Measurements from ENCODE around the gene TM2D3. TPM values are rescaled to one million over a fixed set of nuclear protein-coding genes. Genes with fewer than 3 reads are reported as not detected.

Gene TM2D3
- total and polyA plus RNA-seq, 2 of the 8 experiments (the other 6 are each of a cell fraction or from before 2014, with no cell fraction given), result 26.4 to 28.0 TPM

GRCh38 chr15:101610611-101611000 is 41.6 kb downstream of the TM2D3 start:
- Histone ChIP-seq H3K36me3 (ENCODE audit: control insufficient read depth in 2 of 4, insufficient read depth in 4 of 4, low read length in 3 of 4) (no peaks in the 10 kb centered on the region), H3K27ac (ENCODE audit: low read depth, low read length) (no peak overlapping the region), H3K4me3 (ENCODE audit: extremely low read depth in 1 of 4, insufficient read depth in 2 of 4, low read depth in 3 of 4, low read length in 4 of 4) (no peak overlapping the region), H3K4me2 (ENCODE audit: insufficient read depth in 1 of 2, low read depth in 2 of 2, low read length in 2 of 2) (no peak overlapping the region), H2BK12ac (ENCODE audit: low read depth, low read length) (no peak overlapping the region), H3K18ac (ENCODE audit: extremely low read depth, low read length) (no peak overlapping the region), H2BK5ac (ENCODE audit: low read depth, low read length) (no peak overlapping the region), H3K4ac (replicated peaks; ENCODE audit: insufficient read length, low read depth, low read length) (no peak overlapping the region), H3K79me1 (ENCODE audit: low read depth, low read length) (no peaks in the 10 kb centered on the region), H4K91ac (replicated peaks; ENCODE audit: insufficient read length, low read length) (no peak overlapping the region), H3K79me2 (ENCODE audit: control insufficient read depth in 1 of 2, insufficient read depth in 2 of 2, low read length in 2 of 2) (no peaks in the 10 kb centered on the region), H3K4me1 (replicated peaks in 1 of 4; ENCODE audit: control insufficient read depth in 3 of 4, insufficient read depth in 4 of 4, low read length in 3 of 4) (peaks cover 0 to 4% (median 2%) of the 10 kb centered on the region in 4 experiments; a peak in 5 of 7 replicates), H3K9me3 (ENCODE audit: insufficient read depth in 2 of 2, low read depth in 1 of 2, low read length in 1 of 2) (no peaks in the 10 kb centered on the region), H2BK120ac (replicated peaks; ENCODE audit: low read depth, low read length) (no peak overlapping the region), H2BK20ac (ENCODE audit: low read length) (no peak overlapping the region), H4K20me1 (replicated peaks in 1 of 2; ENCODE audit: control insufficient read depth in 1 of 2, insufficient read depth in 2 of 2, low read length in 2 of 2) (no peaks in the 10 kb centered on the region), H3K9ac (replicated peaks in 1 of 4; ENCODE audit: extremely low read depth in 1 of 4, low read depth in 3 of 4, low read length in 3 of 4) (no peak overlapping the region), H3K56ac (replicated peaks; ENCODE audit: insufficient read length, low read depth, low read length) (no peak overlapping the region), H3K23me2 (ENCODE audit: low read depth, low read length) (no peaks in the 10 kb centered on the region), H3K23ac (ENCODE audit: insufficient read length) (no peak overlapping the region), H2AK5ac (ENCODE audit: low read depth, low read length) (no peak overlapping the region), H3K27me3 (replicated peaks in 1 of 4; ENCODE audit: control insufficient read depth in 3 of 4, extremely low read depth in 1 of 4, insufficient read depth in 3 of 4, low read length in 3 of 4) (peaks cover 0 to 2% (median 0%) of the 10 kb centered on the region in 4 experiments; a peak in 1 of 7 replicates), H2AFZ (ENCODE audit: low read length) (no peak overlapping the region), H2BK15ac (ENCODE audit: low read length) (no peak overlapping the region), H3K14ac (ENCODE audit: insufficient read length) (no peak overlapping the region), H4K5ac (ENCODE audit: insufficient read length, low read depth, low read length) (no peak overlapping the region), H4K8ac (ENCODE audit: extremely low read depth, insufficient read depth, low read length) (no peak overlapping the region)
- POLR2A ChIA-PET (ENCODE audit: partially characterized antibody), result no interaction called here
- WGBS, 2 experiments (ENCODE audit: extremely low coverage in 1 of 2, insufficient coverage in 1 of 2, insufficient read length in 1 of 2, insufficient replicate concordance in 2 of 2, low coverage in 1 of 2, low lambda C conversion rate in 2 of 2, missing lambda C conversion rate in 1 of 2), result 89% methylated on average over 8 of the region's 8 CpGs; no CpG with 5 or more reads in 1 of the 2 experiments
- CTCF ChIA-PET (ENCODE audit: partially characterized antibody), result interaction anchor here (6.4 kb wide), 1 partner anchor 30 kb away, joined by 33 read pairs; no protein-coding TSS in a partner anchor
- DNase-seq (ENCODE audit: low read depth in 1 of 2, low spot score in 2 of 2) (no peak), FAIRE-seq (no peak)
- TF ChIP-seq GABPA (IDR thresholded peaks at IDR 0.05; ENCODE audit: borderline replicate concordance, insufficient read depth, low read length) (no peak), KDM1A (IDR thresholded peaks at IDR 0.05; ENCODE audit: borderline replicate concordance, low read length) (no peak), EZH2 (IDR thresholded peaks at IDR 0.05; ENCODE audit: low read depth, low read length, severe bottlenecking) (no peak)
